K562 (cell line): ENCODE data around the gene IL10. TPM values are rescaled to one million over a fixed set of nuclear protein-coding genes. Genes with fewer than 3 reads are reported as not detected.

Source experiments
- ATF1 ChIP-seq, 2 experiments: fragments of 450-650 bp in 1 of 2; IDR thresholded peaks; 2 replicates each; pipeline ENCODE4 v1.6.1; 2016; ENCODE audit warnings: missing compliant biosample characterization in 1 of 2, missing genetic modification characterization in 1 of 2
- BCOR ChIP-seq: fragments of 450-650 bp; IDR thresholded peaks from 2 replicates; pipeline ENCODE4 v1.6.1; 2016
- CBX2 ChIP-seq: fragments of 200-600 bp; sonication (generic); IDR thresholded peaks from one replicate; pipeline ENCODE4 v1.6.1; 2012; ENCODE audit warnings: mild to moderate bottlenecking, low read length, inconsistent platforms; ENCODE audit not compliant: insufficient read depth, poor library complexity, severe bottlenecking
- CCAR2 ChIP-seq: fragments of 200-400 bp; formaldehyde crosslinking; IDR thresholded peaks from 2 replicates; pipeline ENCODE4 v1.6.1; 2017; ENCODE audit warnings: mild to moderate bottlenecking, low read depth, low read length
- CSDE1 ChIP-seq, 2 experiments: fragments of 450-650 bp; IDR thresholded peaks; 2 replicates each; pipeline ENCODE4 v1.6.1; 2016; ENCODE audit warnings: mild to moderate bottlenecking in 1 of 2
- ETV6 ChIP-seq, 3 experiments: fragments of 150-350 bp in 1 of 3; sonication (generic) in 1 of 3; formaldehyde crosslinking in 1 of 3; IDR thresholded peaks; 2 replicates each; pipeline versions ENCODE4 v1.6.1 to v1.8.0; 2014 to 2022; ENCODE audit warnings: borderline replicate concordance in 2 of 3, low read depth in 2 of 3, antibody characterized with exemption in 1 of 3, low read length in 1 of 3, mild to moderate bottlenecking in 1 of 3, missing genetic modification reagents in 1 of 3
- GATAD2B ChIP-seq: fragments of 450-650 bp; IDR thresholded peaks from 2 replicates; pipeline ENCODE4 v1.6.1; 2017; ENCODE audit warnings: mild to moderate bottlenecking, borderline replicate concordance
- MEIS2 ChIP-seq: fragments of 450-650 bp; IDR thresholded peaks from 2 replicates; pipeline ENCODE4 v1.6.1; 2014; ENCODE audit warnings: mild to moderate bottlenecking; ENCODE audit not compliant: partially characterized antibody
- MYNN ChIP-seq, 2 experiments: sonication (generic); formaldehyde crosslinking in 1 of 2; IDR thresholded peaks; 2 replicates each; pipeline versions ENCODE4 v1.5.0 to v1.6.1; 2016 to 2020; ENCODE audit warnings: antibody characterized with exemption in 1 of 2, missing genetic modification reagents in 1 of 2
- PCBP2 ChIP-seq: fragments of 200-400 bp; formaldehyde crosslinking; IDR thresholded peaks from 2 replicates; pipeline ENCODE4 v1.6.1; 2018; ENCODE audit warnings: low read length, low read depth, mild to moderate bottlenecking, moderate library complexity; ENCODE audit not compliant: poor library complexity, severe bottlenecking
- POLR2A ChIP-seq: fragments of 450-650 bp; conservative IDR thresholded peaks from 2 replicates; pipeline ENCODE4 v1.6.1; 2016
- PPARD ChIP-seq: fragments of 250-450 bp; sonication (Bioruptor Pico); IDR thresholded peaks from 2 replicates; pipeline ENCODE4 v1.8.0; 2022; ENCODE audit warnings: inconsistent platforms, mild to moderate bottlenecking, moderate library complexity
- PRMT5 ChIP-seq: sonication (generic); formaldehyde crosslinking; IDR thresholded peaks from 2 replicates; pipeline ENCODE4 v1.5.0; 2020; ENCODE audit warnings: missing genetic modification reagents
- RBM15 ChIP-seq: fragments of 200-400 bp; formaldehyde crosslinking; IDR thresholded peaks from 2 replicates; pipeline ENCODE4 v1.6.1; 2018; ENCODE audit warnings: mild to moderate bottlenecking, low read length, moderate library complexity; ENCODE audit not compliant: insufficient read depth
- RBM39 ChIP-seq: fragments of 200-400 bp; formaldehyde crosslinking; optimal IDR thresholded peaks from 2 replicates; pipeline ENCODE3; 2018; ENCODE audit warnings: low read depth, low read length
- SIX5 ChIP-seq, 2 experiments: IDR thresholded peaks; 2 replicates each; pipeline ENCODE4 v1.6.1; 2011; ENCODE audit warnings: low read length in 2 of 2, borderline replicate concordance in 1 of 2, low read depth in 1 of 2, mild to moderate bottlenecking in 1 of 2, moderate library complexity in 1 of 2; ENCODE audit not compliant: insufficient read depth in 1 of 2
- SRSF9 ChIP-seq: fragments of 200-400 bp; formaldehyde crosslinking; IDR thresholded peaks from 2 replicates; pipeline ENCODE4 v1.6.1; 2017; ENCODE audit warnings: low read depth, low read length, borderline replicate concordance
- TCF7 ChIP-seq: sonication (generic); IDR thresholded peaks from 2 replicates; pipeline ENCODE4 v1.6.1; 2016; ENCODE audit warnings: antibody characterized with exemption, borderline replicate concordance
- TSHZ1 ChIP-seq: fragments of 250-450 bp; sonication (Bioruptor Pico); IDR thresholded peaks from 2 replicates; pipeline ENCODE4 v1.4.0; 2020; ENCODE audit warnings: mild to moderate bottlenecking, moderate library complexity
- ZNF23 ChIP-seq: fragments of 250-450 bp; sonication (Bioruptor Pico); IDR thresholded peaks from 2 replicates; pipeline ENCODE4 v1.4.0; 2020; ENCODE audit warnings: mild to moderate bottlenecking
- ZNF232 ChIP-seq: sonication (generic); formaldehyde crosslinking; IDR thresholded peaks from 2 replicates; pipeline ENCODE4 v1.8.0; 2022; ENCODE audit warnings: mild to moderate bottlenecking, missing genetic modification reagents
- ZNF41 ChIP-seq: fragments of 250-450 bp; sonication (Bioruptor Pico); conservative IDR thresholded peaks from 2 replicates; pipeline ENCODE4 v1.4.0; 2020; ENCODE audit warnings: mild to moderate bottlenecking
- ZNF551 ChIP-seq: fragments of 250-450 bp; sonication (Bioruptor Pico); IDR thresholded peaks from 2 replicates; pipeline ENCODE4 v1.5.0; 2021; ENCODE audit warnings: mild to moderate bottlenecking, moderate library complexity
- ZNF76 ChIP-seq: fragments of 250-450 bp; sonication (Bioruptor Pico); IDR thresholded peaks from 2 replicates; pipeline ENCODE4 v1.4.0; 2020; ENCODE audit warnings: mild to moderate bottlenecking, moderate library complexity, borderline replicate concordance
- ZNF77 ChIP-seq: fragments of 250-450 bp; sonication (Bioruptor Pico); IDR thresholded peaks from 2 replicates; pipeline ENCODE4 v1.5.0; 2020
- polyA plus RNA-seq, 8 experiments: library from polyadenylated mRNA; depleted of rRNA in 4 of 8; stranded (reverse) in 5 of 8; unstranded in 3 of 8; fragments of >200 nt; fragmentation: Nextera tagmentation in 2 of 8; fragmentation: Illumina TruSeq in 1 of 8; extraction: Ambion mirVana in 2 of 8; extraction: Trizol in 1 of 8; gene quantifications; 2 replicates each; pipeline versions ENCODE4 v1.2.1 to v1.2.3, GENCODE V29; 2011 to 2014; ENCODE audit warnings: inconsistent platforms in 1 of 8, missing spikeins in 1 of 8
- total RNA-seq, 7 experiments: library from RNA; depleted of rRNA in 6 of 7; stranded (reverse); fragments of >200 nt in 6 of 7; fragmentation: Illumina TruSeq in 2 of 7; extraction: Trizol in 2 of 7; gene quantifications; 2 replicates each; pipeline versions ENCODE4 v1.2.1 to v1.2.3, GENCODE V29; 2011 to 2021; ENCODE audit warnings: low replicate concordance in 1 of 7
- TF ChIP-seq, protein P1 (sequence below): fragments of 450-650 bp; formaldehyde crosslinking; IDR thresholded peaks from 2 replicates; pipeline ENCODE4 v1.4.0; 2020; ENCODE audit warnings: mild to moderate bottlenecking

Gene IL10
- total and polyA plus RNA-seq, 9 of the 15 experiments (the other 6 are each of a cell fraction or from before 2014, with no cell fraction given): 0.29 TPM; not detected in 8

- TF ChIP-seq SIX5 (IDR thresholded peaks at IDR 0.05; ENCODE audit: borderline replicate concordance in 1 of 2, insufficient read depth in 1 of 2, low read depth in 1 of 2, low read length in 2 of 2) (no peak), TCF7 (no peak; the same call in 1 of the 2 replicates), PPARD (CRISPR knock-in tag) (no peak), TSHZ1 (no peak), GATAD2B (no peak), RBM15 (no peak), SRSF9 (no peak), ATF1 (CRISPR knock-in tag; IDR thresholded peaks at IDR 0.05) (no peak), ATF1 (tag; IDR thresholded peaks at IDR 0.05) (no peak), ETV6 (IDR thresholded peaks at IDR 0.05; ENCODE audit: borderline replicate concordance in 1 of 2, low read depth in 2 of 2, low read length in 1 of 2) (peak in 1 of 2 experiments; percentile 94; a peak in 2 of 4 replicates), ETV6 (CRISPR knock-in tag; IDR thresholded peaks at IDR 0.05; ENCODE audit: borderline replicate concordance) (0 out of 2 replicates have a peak, but pooled peaks have one; percentile 40), MYNN (IDR thresholded peaks at IDR 0.05) (peak; percentile 86; the same call in 1 of the 2 replicates), MYNN (CRISPR knock-in tag; IDR thresholded peaks at IDR 0.05) (no peak), ZNF77 (CRISPR knock-in tag) (no peak), PRMT5 (CRISPR knock-in tag) (no peak), PCBP2 (no peak), ZNF23 (CRISPR knock-in tag) (no peak; the same call in 1 of the 2 replicates), POLR2A (no peak), BCOR (peak; percentile 84; the same call in 1 of the 2 replicates), ZNF76 (CRISPR knock-in tag) (0 out of 2 replicates have a peak, but pooled peaks have one; percentile 52), ZNF232 (CRISPR knock-in tag) (no peak), CCAR2 (no peak), CSDE1 (IDR thresholded peaks at IDR 0.05) (no peak), ZNF551 (no peak), ZNF41 (CRISPR knock-in tag) (0 out of 2 replicates have a peak, but pooled peaks have one; percentile 50), MEIS2 (no peak), RBM39 (peak; percentile 40), CBX2 (no peak)
- TF ChIP-seq, protein P1, sequence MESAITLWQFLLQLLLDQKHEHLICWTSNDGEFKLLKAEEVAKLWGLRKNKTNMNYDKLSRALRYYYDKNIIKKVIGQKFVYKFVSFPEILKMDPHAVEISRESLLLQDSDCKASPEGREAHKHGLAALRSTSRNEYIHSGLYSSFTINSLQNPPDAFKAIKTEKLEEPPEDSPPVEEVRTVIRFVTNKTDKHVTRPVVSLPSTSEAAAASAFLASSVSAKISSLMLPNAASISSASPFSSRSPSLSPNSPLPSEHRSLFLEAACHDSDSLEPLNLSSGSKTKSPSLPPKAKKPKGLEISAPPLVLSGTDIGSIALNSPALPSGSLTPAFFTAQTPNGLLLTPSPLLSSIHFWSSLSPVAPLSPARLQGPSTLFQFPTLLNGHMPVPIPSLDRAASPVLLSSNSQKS (CRISPR knock-in tag): no peak
Observed at GRCh38 chr1:206735553-206736031, 36.7 kb downstream of the IL10 start (continued).
